Measurements from ENCODE around the gene CLPTM1L. TPM values are rescaled to one million over a fixed set of nuclear protein-coding genes. Genes with fewer than 3 reads are reported as not detected.

CLPTM1L gene
- total RNA-seq, 1 donor from 2014 or later = 113 TPM

DNA sequence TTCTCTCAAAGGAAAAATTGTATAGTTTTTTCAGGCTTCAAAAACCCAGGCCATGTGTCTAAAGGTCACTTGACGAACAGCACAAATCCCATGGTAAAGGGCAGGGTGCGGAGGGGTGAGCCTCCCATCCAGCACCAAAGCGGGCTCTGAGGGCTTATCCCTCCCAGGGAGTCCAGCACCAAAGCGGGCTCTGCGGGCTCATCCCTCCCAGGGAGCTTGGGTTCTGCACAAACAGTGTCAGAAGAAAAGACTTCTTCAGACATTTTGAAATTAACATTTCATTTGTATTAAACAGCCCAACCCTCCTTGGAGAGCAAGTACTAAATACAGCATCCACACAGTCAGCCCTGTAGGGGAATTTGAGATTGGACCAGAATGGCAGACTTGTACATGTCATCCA lies 43.0 kb upstream of the CLPTM1L start:
- Histone ChIP-seq H3K27me3 (ENCODE audit: control insufficient read depth in 3 of 3, insufficient read depth in 3 of 3, low read length in 3 of 3) (peaks cover 38 to 74% (median 72%) of the 10 kb centered on the region in 3 donors), H3K4me3 (ENCODE audit: low read length in 3 of 3) (no peak overlapping the region)

DNA sequence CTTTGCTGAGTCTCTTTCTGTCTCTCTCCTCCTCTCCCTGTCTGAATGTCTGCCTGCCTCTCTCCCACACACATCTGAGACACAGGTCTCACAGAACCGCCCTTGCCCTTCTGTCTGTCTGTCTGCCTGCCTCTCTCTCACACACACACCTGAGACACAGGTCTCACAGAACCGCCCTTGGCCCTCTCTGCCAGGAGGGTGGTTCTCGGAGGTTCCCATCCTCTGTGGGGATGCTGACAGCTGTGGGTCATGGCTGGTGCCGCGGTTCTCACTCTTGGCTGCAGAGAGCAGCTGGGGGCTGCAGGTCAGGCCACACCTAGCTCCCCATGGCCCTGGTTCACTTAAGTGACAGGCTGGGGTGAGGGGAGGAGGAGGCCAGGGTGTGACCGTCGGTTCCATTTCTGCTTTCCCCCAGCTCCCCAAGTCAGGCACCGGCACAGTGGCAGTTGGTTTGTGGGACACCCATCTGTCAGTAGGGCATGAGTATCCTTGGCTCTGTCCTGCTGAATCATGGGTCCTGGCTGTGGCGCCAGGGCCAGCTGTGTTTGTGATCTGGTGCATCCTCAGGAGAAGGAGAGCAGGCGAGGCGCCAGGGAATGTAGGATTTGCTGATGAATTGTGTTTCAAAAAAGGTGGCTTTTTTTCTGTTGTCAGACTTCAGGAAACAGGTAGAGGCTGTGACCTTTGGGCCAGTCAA lies 42.3 kb upstream of the CLPTM1L start:
- H3K27me3 ChIP-seq (ENCODE audit: control insufficient read depth in 3 of 3, insufficient read depth in 3 of 3, low read length in 3 of 3) = peaks cover 33 to 67% (median 66%) of the 10 kb centered on the region in 3 donors
- no peak overlapping the region for H3K9ac ChIP-seq (ENCODE audit: low read depth in 1 of 3, low read length in 3 of 3)
- H3K27ac ChIP-seq (ENCODE audit: low read depth, low read length) = no peak overlapping the region
- no peaks in the 10 kb centered on the region for H3K9me3 ChIP-seq (ENCODE audit: control insufficient read depth in 3 of 3, low read length in 3 of 3)
- no peaks in the 10 kb centered on the region for H3K36me3 ChIP-seq (ENCODE audit: control insufficient read depth in 3 of 3, insufficient read depth in 3 of 3, low read length in 3 of 3)
- peaks cover 9 to 22% (median 17%) of the 10 kb centered on the region in 3 donors for H3K4me1 ChIP-seq (ENCODE audit: control insufficient read depth in 3 of 3, insufficient read depth in 3 of 3, low read length in 3 of 3)
- no peak overlapping the region for H3K4me3 ChIP-seq (ENCODE audit: low read length in 3 of 3)

More for the DNA sequence above, 43.0 kb upstream of the CLPTM1L start:
- H3K4me1 ChIP-seq (ENCODE audit: control insufficient read depth in 3 of 3, insufficient read depth in 3 of 3, low read length in 3 of 3) = peaks cover 9 to 22% (median 17%) of the 10 kb centered on the region in 3 donors
- H3K36me3 ChIP-seq (ENCODE audit: control insufficient read depth in 3 of 3, insufficient read depth in 3 of 3, low read length in 3 of 3) = no peaks in the 10 kb centered on the region
- no peaks in the 10 kb centered on the region for H3K9me3 ChIP-seq (ENCODE audit: control insufficient read depth in 3 of 3, low read length in 3 of 3)
- no peak overlapping the region for H3K9ac ChIP-seq (ENCODE audit: low read depth in 1 of 3, low read length in 3 of 3)
- no peak overlapping the region for H3K27ac ChIP-seq (ENCODE audit: low read depth, low read length)

DNA sequence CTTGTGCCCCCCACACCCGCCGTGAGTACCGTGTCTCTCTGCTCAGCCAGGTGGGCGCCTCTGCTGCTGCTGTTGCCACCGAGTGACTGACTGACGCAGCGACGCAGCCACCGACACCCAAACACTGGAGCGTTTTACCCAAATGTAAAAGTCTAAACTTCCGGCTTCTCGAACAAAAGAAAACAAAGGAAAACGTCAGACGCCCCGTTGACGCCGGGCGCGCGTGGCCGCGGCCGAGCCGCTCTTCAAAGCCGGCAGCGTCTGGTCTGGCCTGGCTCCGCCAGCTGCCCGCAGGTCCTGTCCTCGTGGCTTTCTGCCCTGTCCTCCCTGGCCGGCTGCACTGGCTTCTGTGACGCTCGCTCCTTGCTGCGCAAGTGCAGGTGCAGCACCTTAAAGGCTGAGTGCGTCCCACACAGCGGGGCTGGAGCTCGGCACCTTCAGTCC lies 41.4 kb upstream of the CLPTM1L start:
- H3K27ac ChIP-seq (ENCODE audit: low read depth, low read length) = peak overlapping the region; percentile 36
- H3K4me3 ChIP-seq (ENCODE audit: low read length in 3 of 3) = peak overlapping the region; percentile 72 to 79 (median 73)
- H3K36me3 ChIP-seq (ENCODE audit: control insufficient read depth in 3 of 3, insufficient read depth in 3 of 3, low read length in 3 of 3) = no peaks in the 10 kb centered on the region
- peaks cover 27 to 65% (median 64%) of the 10 kb centered on the region in 3 donors for H3K27me3 ChIP-seq (ENCODE audit: control insufficient read depth in 3 of 3, insufficient read depth in 3 of 3, low read length in 3 of 3)
- peak overlapping the region; percentile 21 to 71 (median 59) for H3K9ac ChIP-seq (ENCODE audit: low read depth in 1 of 3, low read length in 3 of 3)
- H3K9me3 ChIP-seq (ENCODE audit: control insufficient read depth in 3 of 3, low read length in 3 of 3) = no peaks in the 10 kb centered on the region
- H3K4me1 ChIP-seq (ENCODE audit: control insufficient read depth in 3 of 3, insufficient read depth in 3 of 3, low read length in 3 of 3) = peaks cover 9 to 25% (median 18%) of the 10 kb centered on the region in 3 donors

DNA sequence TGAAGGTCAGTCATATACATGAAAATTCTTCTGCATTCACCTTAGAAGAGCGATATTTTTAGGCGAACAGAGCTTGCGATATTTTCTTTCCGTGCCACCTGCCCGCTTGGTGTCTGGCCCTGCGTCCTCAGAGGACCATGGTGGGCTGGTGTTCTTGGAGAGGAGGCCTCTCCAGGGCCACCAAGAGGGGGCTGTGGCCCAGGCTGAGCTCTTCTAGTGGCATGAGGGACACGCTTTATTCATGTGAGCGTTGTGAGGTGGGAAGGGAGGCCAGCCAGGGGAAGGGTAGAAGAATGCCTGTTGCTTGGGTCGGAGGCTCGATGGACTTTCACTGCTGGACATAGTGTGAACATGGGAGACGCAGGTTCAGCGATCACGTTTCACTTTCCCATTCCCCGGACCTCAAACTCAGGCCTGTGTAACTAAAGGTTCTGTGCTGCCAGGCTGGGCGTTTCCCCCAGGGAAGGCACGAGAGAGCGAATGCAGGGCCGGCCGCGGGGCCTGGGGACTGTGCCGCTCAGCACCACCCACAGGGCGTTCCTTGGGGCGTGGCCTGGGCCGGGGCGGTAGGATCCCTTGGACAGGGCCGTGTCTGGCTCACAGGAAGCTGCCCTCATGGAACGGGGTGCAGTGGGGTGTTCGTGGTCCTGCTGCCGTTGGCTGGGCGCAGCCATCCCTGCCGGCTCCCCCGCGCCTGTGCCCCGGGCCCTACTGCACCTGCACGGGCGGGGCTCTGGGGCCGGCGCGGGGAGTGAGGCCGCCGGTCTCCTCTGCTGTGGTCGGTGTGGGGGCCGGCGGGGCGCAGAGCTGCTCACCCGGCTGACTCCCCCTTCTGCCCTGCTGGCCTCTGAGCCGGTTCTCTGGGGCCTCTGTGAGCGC lies 40.7 kb upstream of the CLPTM1L start:
- Histone ChIP-seq H3K9me3 (ENCODE audit: control insufficient read depth in 3 of 3, low read length in 3 of 3) (no peaks in the 10 kb centered on the region), H3K27ac (ENCODE audit: low read depth, low read length) (peak overlapping the region; percentile 36), H3K36me3 (ENCODE audit: control insufficient read depth in 3 of 3, insufficient read depth in 3 of 3, low read length in 3 of 3) (no peaks in the 10 kb centered on the region), H3K4me1 (ENCODE audit: control insufficient read depth in 3 of 3, insufficient read depth in 3 of 3, low read length in 3 of 3) (peaks cover 9 to 32% (median 25%) of the 10 kb centered on the region in 3 donors), H3K9ac (ENCODE audit: low read depth in 1 of 3, low read length in 3 of 3) (peak overlapping the region; percentile 33 to 71 (median 59)), H3K4me3 (ENCODE audit: low read length in 3 of 3) (peak overlapping the region; percentile 72 to 79 (median 73)), H3K27me3 (ENCODE audit: control insufficient read depth in 3 of 3, insufficient read depth in 3 of 3, low read length in 3 of 3) (peaks cover 27 to 64% (median 64%) of the 10 kb centered on the region in 3 donors)

DNA sequence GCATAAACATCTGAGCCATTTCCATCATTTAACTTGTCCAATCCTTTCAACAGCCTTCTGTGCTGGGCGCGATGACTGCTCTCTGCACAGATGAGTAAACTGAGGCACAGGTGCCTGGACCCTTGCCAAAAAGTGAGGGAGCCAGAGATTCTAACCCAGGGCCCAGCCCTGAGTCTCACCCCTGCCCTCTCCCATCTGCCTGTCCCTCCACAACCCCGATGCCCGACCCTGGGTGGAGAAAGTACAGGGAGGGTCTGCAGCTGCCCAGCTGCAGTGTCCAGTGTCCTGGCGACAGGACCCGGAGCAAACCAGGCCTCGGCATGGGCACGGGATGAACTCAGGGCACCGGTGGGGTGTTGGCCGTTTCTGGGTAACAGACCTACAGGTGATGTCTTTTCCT lies 39.6 kb upstream of the CLPTM1L start:
- H3K9me3 ChIP-seq (ENCODE audit: control insufficient read depth in 3 of 3, low read length in 3 of 3) = no peaks in the 10 kb centered on the region
- H3K36me3 ChIP-seq (ENCODE audit: control insufficient read depth in 3 of 3, insufficient read depth in 3 of 3, low read length in 3 of 3) = no peaks in the 10 kb centered on the region
- no peak overlapping the region for H3K27ac ChIP-seq (ENCODE audit: low read depth, low read length)
- H3K27me3 ChIP-seq (ENCODE audit: control insufficient read depth in 3 of 3, insufficient read depth in 3 of 3, low read length in 3 of 3) = peaks cover 24 to 61% (median 56%) of the 10 kb centered on the region in 3 donors
- H3K9ac ChIP-seq (ENCODE audit: low read depth in 1 of 3, low read length in 3 of 3) = no peak overlapping the region
- peaks cover 9 to 35% (median 28%) of the 10 kb centered on the region in 3 donors for H3K4me1 ChIP-seq (ENCODE audit: control insufficient read depth in 3 of 3, insufficient read depth in 3 of 3, low read length in 3 of 3)
- no peak overlapping the region for H3K4me3 ChIP-seq (ENCODE audit: low read length in 3 of 3)

DNA sequence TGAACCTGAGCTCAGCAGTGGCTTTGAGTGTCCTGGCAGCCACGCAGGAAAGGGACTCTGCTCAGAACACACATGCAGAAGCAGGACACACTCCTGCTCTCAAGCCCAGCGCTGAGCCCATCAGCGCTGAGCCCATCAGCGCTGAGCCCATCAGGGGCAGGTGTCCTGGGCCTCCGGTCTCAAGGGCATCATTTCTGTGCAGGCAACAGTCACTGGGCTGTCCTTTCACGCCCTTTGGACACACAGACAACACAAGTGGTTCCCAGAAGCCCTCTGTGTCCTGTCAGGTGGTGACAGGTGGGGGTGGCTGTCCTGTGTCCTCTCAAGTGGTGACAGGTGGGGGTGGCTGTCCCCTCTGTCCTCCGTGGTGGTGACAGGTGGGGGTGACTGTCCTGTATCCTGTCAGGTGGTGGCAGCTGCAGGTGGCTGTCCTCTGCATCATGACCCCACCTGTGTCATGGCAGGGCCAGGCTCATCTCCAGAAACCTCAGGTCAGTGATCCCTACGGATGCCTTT lies 39.0 kb upstream of the CLPTM1L start:
- Histone ChIP-seq H3K9ac (ENCODE audit: low read depth in 1 of 3, low read length in 3 of 3) (no peak overlapping the region), H3K27me3 (ENCODE audit: control insufficient read depth in 3 of 3, insufficient read depth in 3 of 3, low read length in 3 of 3) (peaks cover 27 to 61% (median 56%) of the 10 kb centered on the region in 3 donors), H3K4me1 (ENCODE audit: control insufficient read depth in 3 of 3, insufficient read depth in 3 of 3, low read length in 3 of 3) (peaks cover 9 to 35% (median 28%) of the 10 kb centered on the region in 3 donors)

DNA sequence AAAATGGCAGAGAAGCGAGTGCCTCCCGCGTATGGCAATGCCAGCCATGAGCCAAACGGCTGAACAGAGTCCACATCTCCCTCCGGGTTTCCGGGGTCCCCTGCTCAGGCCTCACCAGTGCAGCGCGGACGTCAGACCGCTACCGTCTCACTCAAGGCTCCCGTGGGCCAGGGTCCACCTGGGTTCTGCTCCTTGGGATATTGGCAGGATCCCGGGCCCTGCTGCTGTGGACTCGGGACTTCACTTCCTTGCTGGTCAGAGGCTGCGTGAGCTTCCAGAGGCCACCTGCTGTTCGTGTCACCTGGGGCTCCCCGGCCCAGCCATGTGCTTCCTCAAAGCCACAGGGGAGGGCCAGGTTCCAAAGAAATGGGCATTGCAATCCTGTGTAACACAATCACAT lies 38.4 kb upstream of the CLPTM1L start:
- H3K27me3 ChIP-seq (ENCODE audit: control insufficient read depth in 3 of 3, insufficient read depth in 3 of 3, low read length in 3 of 3) = peaks cover 26 to 57% (median 56%) of the 10 kb centered on the region in 3 donors

More for the DNA sequence above, 39.0 kb upstream of the CLPTM1L start:
- Histone ChIP-seq H3K4me3 (ENCODE audit: low read length in 3 of 3) (no peak overlapping the region), H3K36me3 (ENCODE audit: control insufficient read depth in 3 of 3, insufficient read depth in 3 of 3, low read length in 3 of 3) (no peaks in the 10 kb centered on the region), H3K27ac (ENCODE audit: low read depth, low read length) (no peak overlapping the region), H3K9me3 (ENCODE audit: control insufficient read depth in 3 of 3, low read length in 3 of 3) (no peaks in the 10 kb centered on the region)

DNA sequence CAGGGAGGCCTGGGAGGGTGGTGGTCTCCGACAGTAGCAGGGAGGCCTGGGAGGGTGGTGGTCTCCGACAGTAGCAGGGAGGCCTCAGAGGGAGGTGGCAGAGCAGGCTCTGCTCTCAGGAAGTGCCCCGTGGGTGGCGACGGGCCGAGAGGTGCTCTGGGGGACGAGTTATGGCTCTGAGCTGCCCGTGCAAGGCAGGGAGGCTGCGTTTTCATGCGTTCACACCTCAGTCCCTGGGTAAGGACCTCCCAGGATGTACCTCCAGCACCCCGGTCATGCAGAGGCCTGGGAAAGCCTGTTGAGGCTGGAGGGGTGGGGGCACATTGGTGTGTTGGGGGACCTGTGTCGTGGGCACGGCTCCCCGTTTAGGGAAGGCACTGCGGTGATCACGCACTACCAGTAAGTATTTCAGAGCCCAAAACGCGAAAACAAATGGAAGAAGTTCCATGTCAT lies 37.4 kb upstream of the CLPTM1L start:
- no peaks in the 10 kb centered on the region for H3K9me3 ChIP-seq (ENCODE audit: control insufficient read depth in 3 of 3, low read length in 3 of 3)
- H3K27me3 ChIP-seq (ENCODE audit: control insufficient read depth in 3 of 3, insufficient read depth in 3 of 3, low read length in 3 of 3) = peaks cover 23 to 51% (median 48%) of the 10 kb centered on the region in 3 donors
- H3K36me3 ChIP-seq (ENCODE audit: control insufficient read depth in 3 of 3, insufficient read depth in 3 of 3, low read length in 3 of 3) = no peaks in the 10 kb centered on the region
- H3K4me1 ChIP-seq (ENCODE audit: control insufficient read depth in 3 of 3, insufficient read depth in 3 of 3, low read length in 3 of 3) = peaks cover 10 to 34% (median 28%) of the 10 kb centered on the region in 3 donors
- H3K27ac ChIP-seq (ENCODE audit: low read depth, low read length) = no peak overlapping the region
- no peak overlapping the region for H3K9ac ChIP-seq (ENCODE audit: low read depth in 1 of 3, low read length in 3 of 3)
- H3K4me3 ChIP-seq (ENCODE audit: low read length in 3 of 3) = no peak overlapping the region

More for the DNA sequence above, 38.4 kb upstream of the CLPTM1L start:
- H3K4me1 ChIP-seq (ENCODE audit: control insufficient read depth in 3 of 3, insufficient read depth in 3 of 3, low read length in 3 of 3) = peaks cover 9 to 35% (median 28%) of the 10 kb centered on the region in 3 donors
- no peak overlapping the region for H3K27ac ChIP-seq (ENCODE audit: low read depth, low read length)
- H3K36me3 ChIP-seq (ENCODE audit: control insufficient read depth in 3 of 3, insufficient read depth in 3 of 3, low read length in 3 of 3) = no peaks in the 10 kb centered on the region
- no peak overlapping the region for H3K4me3 ChIP-seq (ENCODE audit: low read length in 3 of 3)
- no peaks in the 10 kb centered on the region for H3K9me3 ChIP-seq (ENCODE audit: control insufficient read depth in 3 of 3, low read length in 3 of 3)
- no peak overlapping the region for H3K9ac ChIP-seq (ENCODE audit: low read depth in 1 of 3, low read length in 3 of 3)

DNA sequence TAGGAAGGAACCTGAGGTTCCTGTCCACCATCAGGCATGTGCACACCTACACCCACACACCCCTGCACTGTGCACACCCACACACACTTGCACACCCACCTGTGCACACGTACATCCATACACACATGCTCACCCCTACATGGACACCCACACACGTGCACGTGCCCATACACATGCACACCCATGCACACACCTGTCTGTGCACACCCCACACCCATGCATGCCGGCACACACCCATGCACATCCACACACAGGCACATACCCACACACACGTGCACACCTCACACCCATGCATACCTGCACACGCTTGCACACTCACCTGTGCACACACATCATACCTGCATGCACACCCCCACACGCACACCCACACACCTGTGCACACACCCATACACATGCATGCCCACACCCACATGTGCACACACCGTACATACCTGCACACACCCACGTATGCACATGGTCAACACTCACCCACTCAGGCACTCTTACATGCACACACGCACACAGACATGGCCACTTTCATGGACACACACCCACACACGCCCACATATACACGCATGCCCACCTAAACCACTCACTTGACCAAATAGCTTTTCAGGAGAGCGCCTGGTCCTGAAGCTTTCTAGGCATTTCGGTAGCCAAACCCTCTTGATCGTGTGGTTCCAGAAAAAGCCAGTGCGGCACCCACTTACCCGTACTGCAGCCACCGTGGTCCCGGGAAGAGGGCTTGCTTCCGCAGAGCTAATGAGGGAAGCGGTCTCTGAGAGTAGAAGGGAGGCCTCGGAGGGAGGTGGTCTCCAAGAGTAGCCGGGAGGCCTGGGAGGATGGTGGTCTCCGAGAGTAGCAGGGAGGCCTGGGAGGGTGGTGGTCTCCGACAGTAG lies 36.7 kb upstream of the CLPTM1L start:
- Histone ChIP-seq H3K27me3 (ENCODE audit: control insufficient read depth in 3 of 3, insufficient read depth in 3 of 3, low read length in 3 of 3) (peaks cover 23 to 45% (median 41%) of the 10 kb centered on the region in 3 donors), H3K4me1 (ENCODE audit: control insufficient read depth in 3 of 3, insufficient read depth in 3 of 3, low read length in 3 of 3) (peaks cover 13 to 27% (median 26%) of the 10 kb centered on the region in 3 donors)

More for the DNA sequence above, 36.7 kb upstream of the CLPTM1L start:
- Histone ChIP-seq H3K9ac (ENCODE audit: low read depth in 1 of 3, low read length in 3 of 3) (no peak overlapping the region), H3K4me3 (ENCODE audit: low read length in 3 of 3) (no peak overlapping the region), H3K9me3 (ENCODE audit: control insufficient read depth in 3 of 3, low read length in 3 of 3) (no peaks in the 10 kb centered on the region), H3K36me3 (ENCODE audit: control insufficient read depth in 3 of 3, insufficient read depth in 3 of 3, low read length in 3 of 3) (no peaks in the 10 kb centered on the region), H3K27ac (ENCODE audit: low read depth, low read length) (no peak overlapping the region)

Data from skeletal muscle tissue (tissue), 4 donors.